Transverse colon (tissue), 4 donors: ENCODE results near the gene RSPRY1. TPM values are rescaled to one million over a fixed set of nuclear protein-coding genes. Genes with fewer than 3 reads are reported as not detected.

Experiments
- DNase-seq: peaks from one replicate; pipeline ENCODE4 v3.0.0-alpha.2; 2019
- H3K27ac ChIP-seq, 4 donors: fragments of 200-600 bp; sonication (generic); 2 replicates each; pipeline ENCODE4 v1.5.1; 2016 to 2018; ENCODE audit warnings: inconsistent platforms in 4 of 4
- H3K27me3 ChIP-seq: fragments of 200-600 bp; sonication (generic); 2 replicates; pipeline ENCODE4 v1.5.1; 2017; ENCODE audit warnings: inconsistent platforms
- H3K36me3 ChIP-seq, 4 donors: fragments of 200-600 bp; sonication (generic); 2 replicates each; pipeline ENCODE4 v1.5.1; 2017 to 2019; ENCODE audit warnings: inconsistent platforms in 4 of 4
- H3K4me1 ChIP-seq, 4 donors: fragments of 200-600 bp; sonication (generic); 2 replicates each; pipeline ENCODE4 v1.5.1; 2017 to 2020; ENCODE audit warnings: inconsistent platforms in 4 of 4
- H3K4me3 ChIP-seq, 4 donors: fragments of 200-600 bp; sonication (generic); 1 replicate in 1 of 4; 2 replicates in 3 of 4; pipeline versions ENCODE4 v1.5.1 to v1.6.1; 2017 to 2019; ENCODE audit warnings: inconsistent platforms in 4 of 4
- H3K9me3 ChIP-seq, 2 donors: fragments of 200-600 bp; sonication (generic); 2 replicates each; pipeline ENCODE4 v1.5.1; 2017 to 2019; ENCODE audit warnings: inconsistent platforms in 2 of 2
- CTCF ChIP-seq, 5 experiments: fragments of 200-600 bp in 3 of 5; fragments of 450-650 bp in 2 of 5; sonication (generic) in 3 of 5; IDR thresholded peaks; 1 replicate in 2 of 5; 2 replicates in 3 of 5; pipeline ENCODE4 v1.5.1; 2016 to 2017; ENCODE audit warnings: antibody characterized with exemption in 5 of 5, inconsistent platforms in 3 of 5, mild to moderate bottlenecking in 2 of 5, moderate library complexity in 1 of 5
- EP300 ChIP-seq: sonication (generic); formaldehyde crosslinking; IDR thresholded peaks from one replicate; pipeline ENCODE4 v1.6.1; 2017; ENCODE audit warnings: antibody characterized with exemption, low read depth
- POLR2A ChIP-seq: fragments of 450-650 bp; IDR thresholded peaks from one replicate; pipeline ENCODE4 v1.6.1; 2016; ENCODE audit warnings: antibody characterized with exemption, mild to moderate bottlenecking, moderate library complexity
- POLR2AphosphoS5 ChIP-seq, 3 donors: sonication (generic); formaldehyde crosslinking; IDR thresholded peaks; one replicate each; pipeline ENCODE4 v1.6.1; 2016; ENCODE audit warnings: antibody characterized with exemption in 3 of 3
- WGBS, 2 donors: methylation state at CpG; one replicate each; pipeline ENCODE4 v1.1.5; 2018; ENCODE audit warnings: low coverage in 1 of 2; 5-methylcytosine and 5-hydroxymethylcytosine counted together
- in situ Hi-C, 4 donors: fragments of 200-750 bp; cut with MboI; loops; one replicate each; pipeline versions ENCODE4 v1.15.0 to v1.15.1; 2017; ENCODE audit warnings: low sequenced_read_pairs in 3 of 4, low pct_ligation_motif_present in 1 of 4, low pct_unique_long_range_greater_than_20kb in 1 of 4
- intact Hi-C: fragments of 100-400 bp; cut with DNase I; formaldehyde crosslinking; loops from one replicate; pipeline ENCODE4 v1.15.1; 2023; ENCODE audit warnings: low total_unique reads
- total RNA-seq, 4 donors: library from RNA; depleted of rRNA; stranded (reverse); fragments of >200 nt; gene quantifications; one replicate each; pipeline ENCODE4 v1.1.0, GENCODE V29; 2016

Gene RSPRY1
- total RNA-seq, 4 donors from 2014 or later = 17.1 to 58.4 (median 44.5) TPM

- intact Hi-C loops (no loop called here), in situ Hi-C loops (no loop called here)
Observed at GRCh38 chr16:57285379-57285778, 99.2 kb downstream of the RSPRY1 start.

GRCh38 chr16:57289391-57290257, 103.5 kb downstream of the RSPRY1 start:
- WGBS, 2 donors = 66 to 67% methylated on average over 1 to 14 of the region's 14 CpGs
- in situ Hi-C loops = no loop called here
- H3K27ac ChIP-seq = no peak overlapping the region

More at GRCh38 chr16:57285379-57285778, 99.2 kb downstream of the RSPRY1 start:
- Histone ChIP-seq H3K27me3 (peaks cover 23% of the 10 kb centered on the region), H3K4me3 (peak overlapping the region in 1 of 4 donors; percentile 73), H3K4me1 (peaks cover 5 to 21% (median 13%) of the 10 kb centered on the region in 4 donors), H3K27ac (no peak overlapping the region), H3K36me3 (no peaks in the 10 kb centered on the region), H3K9me3 (no peaks in the 10 kb centered on the region)
- DNase-seq = no peak
- TF ChIP-seq POLR2A (no peak), CTCF (IDR thresholded peaks at IDR 0.05) (no peak), POLR2AphosphoS5 (IDR thresholded peaks at IDR 0.05) (no peak), EP300 (no peak)
- WGBS, 2 donors = 84 to 91% methylated on average over 3 to 5 of the region's 5 CpGs

More at GRCh38 chr16:57289391-57290257, 103.5 kb downstream of the RSPRY1 start:
- TF ChIP-seq CTCF (IDR thresholded peaks at IDR 0.05) = no peak
- no peak for TF ChIP-seq EP300
- TF ChIP-seq POLR2A = no peak
- no peak for TF ChIP-seq POLR2AphosphoS5 (IDR thresholded peaks at IDR 0.05)
- intact Hi-C loops = no loop called here
- no peak overlapping the region for H3K4me3 ChIP-seq
- H3K36me3 ChIP-seq = no peaks in the 10 kb centered on the region
- H3K27me3 ChIP-seq = peaks cover 9% of the 10 kb centered on the region
- H3K9me3 ChIP-seq = no peaks in the 10 kb centered on the region
- H3K4me1 ChIP-seq = peaks cover 0 to 17% (median 4%) of the 10 kb centered on the region in 4 donors
- no peak for DNase-seq

Other genes with a start within 250 kb of the RSPRY1 start
- under 1 TPM in 1 of 4 donors, not detected in 3; 0.55 TPM for gene CETP, start 224.4 kb upstream of the RSPRY1 start, total RNA-seq
- 100 to 1,000 TPM in 1 of 4 donors, 10 to 100 TPM in 3; 59.4 to 171 (median 73.6) TPM for gene NLRC5, start 196.8 kb upstream of the RSPRY1 start, total RNA-seq
- 100 to 1,000 TPM in 2 of 4 donors, 10 to 100 TPM in 2; 41.6 to 154 (median 84.2) TPM for gene CPNE2, start 93.7 kb upstream of the RSPRY1 start, total RNA-seq
- gene PSME3IP1, start 290 bp upstream of the RSPRY1 start, total RNA-seq = 100 to 1,000 TPM in 3 of 4 donors, 10 to 100 TPM in 1; 95.7 to 185 (median 120) TPM
- 10 to 100 TPM; 10.3 to 39.6 (median 36.5) TPM for gene ARL2BP, start 58.9 kb downstream of the RSPRY1 start, total RNA-seq
- gene PLLP, start 98.3 kb downstream of the RSPRY1 start, total RNA-seq = 10 to 100 TPM in 2 of 4 donors, 1 to 10 TPM in 2; 4.4 to 13.5 (median 9.6) TPM
- gene CCL22, start 172.5 kb downstream of the RSPRY1 start, total RNA-seq = under 1 TPM in 1 of 4 donors, not detected in 3; 0.64 TPM
- 10 to 100 TPM in 1 of 4 donors, 1 to 10 TPM in 2, not detected in 1; 1.7 to 13.5 (median 1.8) TPM for gene CX3CL1, start 186.2 kb downstream of the RSPRY1 start, total RNA-seq
- 1 to 10 TPM in 1 of 4 donors, not detected in 3; 1.4 TPM for gene CCL17, start 218.4 kb downstream of the RSPRY1 start, total RNA-seq